ENCODE data around the gene FLAD1.

FLAD1 gene

DNA sequence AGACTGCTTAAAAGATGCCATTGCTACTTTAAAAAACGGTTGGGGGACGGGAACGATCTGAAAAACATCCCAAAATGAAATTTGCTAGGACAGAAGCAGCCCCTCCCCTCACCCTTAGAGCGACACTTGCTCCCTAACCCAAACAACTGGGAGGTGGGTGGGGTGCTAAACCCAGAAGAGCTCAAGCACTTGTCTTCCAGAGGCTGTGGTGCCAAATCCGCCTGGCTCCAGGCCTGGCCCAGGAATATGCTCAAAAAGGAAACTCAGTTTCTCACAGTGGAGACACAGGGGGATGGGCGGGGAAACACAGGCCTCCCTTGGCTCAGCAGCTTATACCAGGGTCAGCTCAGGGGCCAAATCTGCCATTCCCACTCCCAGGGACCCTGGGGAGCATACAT, 26.6 kb upstream of the FLAD1 start:
- peaks cover 31% of the 10 kb centered on the region for H3K4me1 ChIP-seq (ENCODE audit: low read length)

DNA sequence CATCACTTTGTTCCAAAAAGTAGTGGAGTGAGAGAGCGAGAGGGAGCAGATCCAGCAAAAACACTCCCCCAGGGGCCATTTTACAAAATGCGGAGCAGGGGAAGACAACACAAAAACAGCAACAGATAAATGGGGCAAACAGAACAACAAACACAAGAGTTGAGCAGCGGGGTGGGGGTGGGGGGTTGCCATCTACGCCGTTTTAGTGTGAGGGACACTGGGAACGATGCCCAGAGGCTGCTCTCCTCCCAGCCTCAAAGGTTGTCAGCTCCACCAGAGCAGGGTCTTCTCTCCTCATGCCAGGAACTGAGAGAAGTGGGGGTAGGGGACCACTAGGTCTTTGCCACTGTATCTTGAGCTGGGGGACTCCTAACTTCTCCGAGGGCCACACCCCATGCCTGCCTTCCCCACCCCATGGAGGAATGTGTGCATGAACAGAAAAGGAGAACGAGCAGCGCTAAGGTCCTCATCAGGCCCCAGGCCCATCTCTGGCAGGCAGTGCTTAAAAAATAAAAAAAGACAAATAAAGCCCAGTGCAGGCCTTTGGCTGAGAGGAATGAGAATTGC, 26.0 kb upstream of the FLAD1 start:
- H3K36me3 ChIP-seq (replicated peaks; ENCODE audit: low read depth, low read length) = peaks cover 11% of the 10 kb centered on the region
- H3K4me1 ChIP-seq (ENCODE audit: low read length) = peaks cover 31% of the 10 kb centered on the region
- peaks cover 21% of the 10 kb centered on the region for H3K79me2 ChIP-seq (ENCODE audit: low read length)
- H3K4me3 ChIP-seq (ENCODE audit: low read length) = no peak overlapping the region
- H3K9me3 ChIP-seq (ENCODE audit: insufficient read depth, low read length) = no peaks in the 10 kb centered on the region
- H2AFZ ChIP-seq (ENCODE audit: low read depth, low read length) = no peak overlapping the region
- TF ChIP-seq EZH2phosphoT487 (IDR thresholded peaks at IDR 0.05; ENCODE audit: low read depth) = no peak
- TF ChIP-seq, protein P1, sequence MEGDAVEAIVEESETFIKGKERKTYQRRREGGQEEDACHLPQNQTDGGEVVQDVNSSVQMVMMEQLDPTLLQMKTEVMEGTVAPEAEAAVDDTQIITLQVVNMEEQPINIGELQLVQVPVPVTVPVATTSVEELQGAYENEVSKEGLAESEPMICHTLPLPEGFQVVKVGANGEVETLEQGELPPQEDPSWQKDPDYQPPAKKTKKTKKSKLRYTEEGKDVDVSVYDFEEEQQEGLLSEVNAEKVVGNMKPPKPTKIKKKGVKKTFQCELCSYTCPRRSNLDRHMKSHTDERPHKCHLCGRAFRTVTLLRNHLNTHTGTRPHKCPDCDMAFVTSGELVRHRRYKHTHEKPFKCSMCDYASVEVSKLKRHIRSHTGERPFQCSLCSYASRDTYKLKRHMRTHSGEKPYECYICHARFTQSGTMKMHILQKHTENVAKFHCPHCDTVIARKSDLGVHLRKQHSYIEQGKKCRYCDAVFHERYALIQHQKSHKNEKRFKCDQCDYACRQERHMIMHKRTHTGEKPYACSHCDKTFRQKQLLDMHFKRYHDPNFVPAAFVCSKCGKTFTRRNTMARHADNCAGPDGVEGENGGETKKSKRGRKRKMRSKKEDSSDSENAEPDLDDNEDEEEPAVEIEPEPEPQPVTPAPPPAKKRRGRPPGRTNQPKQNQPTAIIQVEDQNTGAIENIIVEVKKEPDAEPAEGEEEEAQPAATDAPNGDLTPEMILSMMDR (IDR thresholded peaks at IDR 0.05; ENCODE audit: low read depth, low read length) = no peak
- H3K9ac ChIP-seq (ENCODE audit: low read length) = no peak overlapping the region
- no peak overlapping the region for H3K4me2 ChIP-seq (ENCODE audit: low read length)
- H3K27me3 ChIP-seq (ENCODE audit: low read depth, low read length) = no peaks in the 10 kb centered on the region
- H3K27ac ChIP-seq (ENCODE audit: low read length) = no peak overlapping the region
- H4K20me1 ChIP-seq (ENCODE audit: insufficient read depth, low read length) = peaks cover 7% of the 10 kb centered on the region; the same call in 1 of the 2 replicates

More for the DNA sequence above, 26.6 kb upstream of the FLAD1 start:
- no peak overlapping the region for H2AFZ ChIP-seq (ENCODE audit: low read depth, low read length)
- peak overlapping the region; percentile 82 for H3K4me2 ChIP-seq (ENCODE audit: low read length)
- no peak overlapping the region for H3K27ac ChIP-seq (ENCODE audit: low read length)
- no peaks in the 10 kb centered on the region for H3K27me3 ChIP-seq (ENCODE audit: low read depth, low read length)
- H3K36me3 ChIP-seq (replicated peaks; ENCODE audit: low read depth, low read length) = peaks cover 11% of the 10 kb centered on the region
- peak overlapping the region; percentile 79 for H3K4me3 ChIP-seq (ENCODE audit: low read length)
- TF ChIP-seq, protein P1 (IDR thresholded peaks at IDR 0.05; ENCODE audit: low read depth, low read length) = no peak
- TF ChIP-seq EZH2phosphoT487 (IDR thresholded peaks at IDR 0.05; ENCODE audit: low read depth) = no peak
- no peaks in the 10 kb centered on the region for H3K9me3 ChIP-seq (ENCODE audit: insufficient read depth, low read length)
- H3K9ac ChIP-seq (ENCODE audit: low read length) = peak overlapping the region; percentile 60
- peaks cover 18% of the 10 kb centered on the region for H3K79me2 ChIP-seq (ENCODE audit: low read length)
- H4K20me1 ChIP-seq (ENCODE audit: insufficient read depth, low read length) = peaks cover 7% of the 10 kb centered on the region; the same call in 1 of the 2 replicates

DNA sequence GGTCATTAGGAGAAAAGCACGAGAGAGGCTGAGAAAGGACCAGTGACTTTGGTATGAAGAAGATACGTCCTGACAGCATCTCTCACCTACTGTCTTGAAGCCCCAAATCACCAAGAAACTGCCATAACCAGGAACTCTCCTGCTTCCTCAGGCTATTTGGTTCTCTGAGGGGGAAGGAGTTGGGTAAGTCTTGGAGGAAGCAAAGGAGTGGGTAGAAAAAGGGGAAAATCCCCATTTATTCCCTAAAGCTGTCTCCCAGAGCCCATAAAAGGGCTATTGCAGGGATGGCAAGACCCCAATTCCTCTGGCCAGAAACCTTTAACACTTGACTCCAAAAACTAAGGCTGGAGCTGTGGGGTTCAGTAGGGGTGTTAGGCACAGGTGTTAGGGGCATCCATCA, 25.1 kb upstream of the FLAD1 start:
- Histone ChIP-seq H3K27me3 (ENCODE audit: low read depth, low read length) (no peaks in the 10 kb centered on the region), H3K36me3 (replicated peaks; ENCODE audit: low read depth, low read length) (peaks cover 11% of the 10 kb centered on the region), H3K4me3 (ENCODE audit: low read length) (no peak overlapping the region), H3K9ac (ENCODE audit: low read length) (no peak overlapping the region), H4K20me1 (ENCODE audit: insufficient read depth, low read length) (peaks cover 7% of the 10 kb centered on the region; the same call in 1 of the 2 replicates), H2AFZ (ENCODE audit: low read depth, low read length) (no peak overlapping the region), H3K4me1 (ENCODE audit: low read length) (peaks cover 39% of the 10 kb centered on the region), H3K4me2 (ENCODE audit: low read length) (no peak overlapping the region), H3K27ac (ENCODE audit: low read length) (peak overlapping the region; percentile 21), H3K79me2 (ENCODE audit: low read length) (peaks cover 29% of the 10 kb centered on the region), H3K9me3 (ENCODE audit: insufficient read depth, low read length) (no peaks in the 10 kb centered on the region)
- TF ChIP-seq, protein P1 (IDR thresholded peaks at IDR 0.05; ENCODE audit: low read depth, low read length) = no peak
- TF ChIP-seq EZH2phosphoT487 (IDR thresholded peaks at IDR 0.05; ENCODE audit: low read depth) = no peak

DNA sequence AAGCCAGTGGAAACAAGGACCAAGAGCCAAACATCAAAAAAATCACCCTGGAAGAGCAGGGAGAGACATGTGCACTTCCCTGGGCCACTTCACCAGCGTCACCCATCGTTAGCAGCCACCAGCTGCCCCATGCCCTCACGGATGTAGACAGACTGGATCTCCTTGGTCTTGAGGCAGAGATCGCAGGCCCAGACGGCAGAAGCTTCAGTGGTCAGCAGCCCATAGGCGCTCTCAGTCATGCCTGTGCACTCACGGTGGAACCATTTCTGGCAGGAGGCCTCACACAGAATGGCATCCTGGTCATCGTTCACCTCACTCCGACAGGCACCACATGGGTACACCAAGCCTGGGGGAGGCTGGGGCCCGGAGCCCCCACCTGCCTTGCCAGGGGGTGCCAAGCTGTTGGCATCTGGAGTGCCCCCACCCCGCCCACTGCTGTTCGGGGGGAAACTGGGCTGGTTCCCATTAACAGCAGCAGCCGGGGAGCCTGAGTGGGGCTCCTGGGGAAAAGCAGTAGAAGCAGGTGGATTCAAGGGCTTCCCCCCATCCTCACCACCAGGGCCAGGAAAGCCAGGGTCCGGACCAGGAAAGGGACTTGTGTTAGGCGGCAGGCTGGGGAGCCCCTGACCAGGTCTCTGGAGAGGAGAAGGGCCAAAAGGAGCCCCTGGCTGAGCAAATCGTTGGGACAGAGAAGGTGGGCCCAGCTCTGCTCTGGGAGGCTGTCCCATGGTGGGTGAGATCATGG, 24.3 kb upstream of the FLAD1 start:
- peaks cover 7% of the 10 kb centered on the region; the same call in 1 of the 2 replicates for H4K20me1 ChIP-seq (ENCODE audit: insufficient read depth, low read length)
- peaks cover 31% of the 10 kb centered on the region for H3K79me2 ChIP-seq (ENCODE audit: low read length)
- H2AFZ ChIP-seq (ENCODE audit: low read depth, low read length) = no peak overlapping the region
- no peaks in the 10 kb centered on the region for H3K9me3 ChIP-seq (ENCODE audit: insufficient read depth, low read length)
- H3K27me3 ChIP-seq (ENCODE audit: low read depth, low read length) = no peaks in the 10 kb centered on the region
- TF ChIP-seq, protein P1 (IDR thresholded peaks at IDR 0.05; ENCODE audit: low read depth, low read length) = no peak
- no peak for TF ChIP-seq EZH2phosphoT487 (IDR thresholded peaks at IDR 0.05; ENCODE audit: low read depth)
- no peak overlapping the region for H3K4me2 ChIP-seq (ENCODE audit: low read length)
- no peak overlapping the region for H3K4me3 ChIP-seq (ENCODE audit: low read length)
- H3K4me1 ChIP-seq (ENCODE audit: low read length) = peaks cover 40% of the 10 kb centered on the region
- no peak overlapping the region for H3K27ac ChIP-seq (ENCODE audit: low read length)
- no peak overlapping the region for H3K9ac ChIP-seq (ENCODE audit: low read length)
- peaks cover 15% of the 10 kb centered on the region for H3K36me3 ChIP-seq (replicated peaks; ENCODE audit: low read depth, low read length)
